CD4-positive, CD25-positive, alpha-beta regulatory T cell (primary cell): ENCODE results near the gene YBX2. TPM values are rescaled to one million over a fixed set of nuclear protein-coding genes. Genes with fewer than 3 reads are reported as not detected.

ENCODE experiments used
- ATAC-seq, 2 donors: fragments of 150-1000 bp; cut with Tn5 transposase; one replicate each; pipeline ENCODE4 v1.10.0; 2021; ENCODE audit warnings: low read depth in 2 of 2, moderate number of reproducible peaks in 2 of 2, moderate library complexity in 1 of 2
- DNase-seq, 3 donors: peaks; one replicate each; pipeline versions ENCODE4 v3.0.0 to v3.0.0-alpha.2; 2012 to 2022; ENCODE audit warnings: mixed read lengths in 1 of 3
- H3K27ac ChIP-seq: one replicate; pipeline ENCODE4 v1.7.0; 2013; ENCODE audit warnings: mild to moderate bottlenecking, low read length; ENCODE audit not compliant: insufficient read depth, poor library complexity, severe bottlenecking
- H3K27me3 ChIP-seq: one replicate; pipeline ENCODE4 v1.7.0; 2013; ENCODE audit warnings: low read length; ENCODE audit not compliant: control insufficient read depth, insufficient read depth
- H3K36me3 ChIP-seq: one replicate; pipeline ENCODE4 v1.7.0; 2013; ENCODE audit warnings: mild to moderate bottlenecking, low read length, moderate library complexity; ENCODE audit not compliant: control insufficient read depth, insufficient read depth
- H3K4me1 ChIP-seq: 2 replicates; pipeline ENCODE4 v1.7.0; 2013; ENCODE audit warnings: mild to moderate bottlenecking, low read length; ENCODE audit not compliant: insufficient read depth, control insufficient read depth, poor library complexity, severe bottlenecking
- H3K4me3 ChIP-seq: one replicate; pipeline ENCODE4 v1.7.0; 2013; ENCODE audit warnings: low read depth, mild to moderate bottlenecking, low read length, moderate library complexity
- H3K9me3 ChIP-seq, 2 experiments: 1 replicate in 1 of 2; 2 replicates in 1 of 2; pipeline ENCODE4 v1.7.0; 2013; ENCODE audit warnings: low read length in 2 of 2, mild to moderate bottlenecking in 1 of 2, moderate library complexity in 1 of 2; ENCODE audit not compliant: control insufficient read depth in 2 of 2
- H3K27ac Mint-ChIP-seq, 3 donors: one replicate each; pipeline ENCODE4 v1.8.0; 2020 to 2022; ENCODE audit warnings: mild to moderate bottlenecking in 3 of 3, mixed read lengths in 3 of 3, moderate library complexity in 2 of 3
- H3K27me3 Mint-ChIP-seq: one replicate; pipeline ENCODE4 v1.8.0; 2022; ENCODE audit warnings: mild to moderate bottlenecking, mixed read lengths
- H3K36me3 Mint-ChIP-seq: one replicate; pipeline ENCODE4 v1.8.0; 2020; ENCODE audit warnings: mixed read lengths
- H3K4me1 Mint-ChIP-seq, 4 donors: one replicate each; pipeline ENCODE4 v1.8.0; 2020 to 2022; ENCODE audit warnings: mixed read lengths in 4 of 4, mild to moderate bottlenecking in 1 of 4
- H3K4me3 Mint-ChIP-seq, 4 donors: one replicate each; pipeline ENCODE4 v1.8.0; 2020 to 2022; ENCODE audit warnings: mild to moderate bottlenecking in 4 of 4, mixed read lengths in 4 of 4, moderate library complexity in 3 of 4
- H3K9me3 Mint-ChIP-seq, 7 donors: one replicate each; pipeline ENCODE4 v1.8.0; 2020 to 2022; ENCODE audit warnings: mixed read lengths in 7 of 7, mild to moderate bottlenecking in 3 of 7, moderate library complexity in 2 of 7
- polyA plus RNA-seq, 4 donors: library from polyadenylated mRNA; unstranded; fragments of 300-500 nt; fragmentation: Illumina TruSeq; gene quantifications; one replicate each; pipeline ENCODE4 v1.2.3, GENCODE V29; 2021
- total RNA-seq: library from RNA; stranded (reverse); gene quantifications from one replicate; pipeline ENCODE4 v1.2.3, GENCODE V29; 2022

YBX2 gene
- total and polyA plus RNA-seq, 5 donors from 2014 or later: not detected

GRCh38 chr17:7243453-7243729 is 51.0 kb downstream of the YBX2 start:
- DNase-seq (no peak), ATAC-seq (no peak)
- peaks cover 13 to 45% (median 29%) of the 10 kb centered on the region in 4 donors for H3K4me1 Mint-ChIP-seq
- peak overlapping the region; percentile 80 to 94 (median 89) for H3K4me3 Mint-ChIP-seq
- Histone ChIP-seq H3K4me1 (peaks cover 32% of the 10 kb centered on the region), H3K27ac (peak overlapping the region; percentile 93), H3K9me3 (no peaks in the 10 kb centered on the region), H3K36me3 (peaks cover 35% of the 10 kb centered on the region), H3K4me3 (peak overlapping the region; percentile 99), H3K27me3 (no peaks in the 10 kb centered on the region)
- H3K27me3 Mint-ChIP-seq: peaks cover 14% of the 10 kb centered on the region
- peak overlapping the region; percentile 87 to 98 (median 87) for H3K27ac Mint-ChIP-seq
- H3K9me3 Mint-ChIP-seq: peaks cover 0 to 1% (median 0%) of the 10 kb centered on the region in 7 donors
- peaks cover 34% of the 10 kb centered on the region for H3K36me3 Mint-ChIP-seq

- Histone ChIP-seq H3K9me3 (no peaks in the 10 kb centered on the region), H3K4me3 (peak overlapping the region; percentile 99), H3K27ac (peak overlapping the region; percentile 93), H3K36me3 (peaks cover 35% of the 10 kb centered on the region), H3K27me3 (no peaks in the 10 kb centered on the region), H3K4me1 (peaks cover 31% of the 10 kb centered on the region)
- H3K36me3 Mint-ChIP-seq: peaks cover 34% of the 10 kb centered on the region
- DNase-seq (peak; percentile 92 to 96 (median 96)), ATAC-seq (peak; percentile 46 to 48)
- H3K27me3 Mint-ChIP-seq: peaks cover 14% of the 10 kb centered on the region
- H3K27ac Mint-ChIP-seq: peak overlapping the region; percentile 98 to 99 (median 99)
- peaks cover 0 to 1% (median 0%) of the 10 kb centered on the region in 7 donors for H3K9me3 Mint-ChIP-seq
- H3K4me1 Mint-ChIP-seq: peaks cover 13 to 45% (median 29%) of the 10 kb centered on the region in 4 donors
- H3K4me3 Mint-ChIP-seq: peak overlapping the region; percentile 92 to 97 (median 96)
Observed at GRCh38 chr17:7242717-7243452, 51.6 kb downstream of the YBX2 start.

GRCh38 chr17:7241783-7242716 is 52.4 kb downstream of the YBX2 start, which contains the start of gene GABARAP:
Gene GABARAP, minus strand, starts transcription at chr17:7242449. Its CDS starts 119 bp downstream, at chr17:7242330.
- Mint-ChIP-seq H3K27ac (peak within 1 kb of the TSS; percentile 98 to 99 (median 99)), H3K4me1 (peaks cover 16 to 48% (median 30%) of the 10 kb centered on the region in 4 donors), H3K36me3 (peaks cover 35% of the 10 kb centered on the region), H3K9me3 (peaks cover 0 to 1% (median 0%) of the 10 kb centered on the region in 7 donors), H3K27me3 (peaks cover 14% of the 10 kb centered on the region), H3K4me3 (peak within 1 kb of the TSS; percentile 92 to 97 (median 96))
- Histone ChIP-seq H3K9me3 (no peaks in the 10 kb centered on the region), H3K4me3 (peak within 1 kb of the TSS; percentile 99), H3K27ac (peak within 1 kb of the TSS; percentile 93), H3K36me3 (peaks cover 34% of the 10 kb centered on the region), H3K4me1 (peaks cover 40% of the 10 kb centered on the region), H3K27me3 (no peaks in the 10 kb centered on the region)
- ATAC-seq: peak; percentile 23 to 27
- DNase-seq: peak; percentile 86 to 95 (median 93)

- H3K4me1 Mint-ChIP-seq: peaks cover 20 to 46% (median 30%) of the 10 kb centered on the region in 4 donors
- Histone ChIP-seq H3K4me3 (peak overlapping the region; percentile 82), H3K27me3 (no peaks in the 10 kb centered on the region), H3K36me3 (peaks cover 33% of the 10 kb centered on the region), H3K9me3 (no peaks in the 10 kb centered on the region), H3K4me1 (peaks cover 41% of the 10 kb centered on the region), H3K27ac (peak overlapping the region; percentile 93)
- H3K4me3 Mint-ChIP-seq: peak overlapping the region; percentile 92 to 97 (median 96)
- DNase-seq: no peak
- peak overlapping the region; percentile 98 to 99 (median 99) for H3K27ac Mint-ChIP-seq
- peaks cover 14% of the 10 kb centered on the region for H3K27me3 Mint-ChIP-seq
- no peak for ATAC-seq
- H3K36me3 Mint-ChIP-seq: peaks cover 33% of the 10 kb centered on the region
- H3K9me3 Mint-ChIP-seq: peaks cover 0 to 1% (median 0%) of the 10 kb centered on the region in 7 donors
Observed at GRCh38 chr17:7241090-7241733, 53.2 kb downstream of the YBX2 start.

GRCh38 chr17:7240375-7240774 is 54.1 kb downstream of the YBX2 start:
- Histone ChIP-seq H3K4me3 (peak overlapping the region; percentile 61), H3K4me1 (peaks cover 41% of the 10 kb centered on the region), H3K9me3 (no peaks in the 10 kb centered on the region), H3K36me3 (peaks cover 34% of the 10 kb centered on the region), H3K27me3 (no peaks in the 10 kb centered on the region), H3K27ac (peak overlapping the region; percentile 90)
- no peak for DNase-seq
- peaks cover 0 to 1% (median 0%) of the 10 kb centered on the region in 7 donors for H3K9me3 Mint-ChIP-seq
- H3K27me3 Mint-ChIP-seq: peaks cover 14% of the 10 kb centered on the region
- ATAC-seq: no peak
- peak overlapping the region; percentile 92 to 97 (median 96) for H3K4me3 Mint-ChIP-seq
- peaks cover 20 to 55% (median 36%) of the 10 kb centered on the region in 4 donors for H3K4me1 Mint-ChIP-seq
- peak overlapping the region in 2 of 3 donors; percentile 96 to 98 for H3K27ac Mint-ChIP-seq
- peaks cover 29% of the 10 kb centered on the region for H3K36me3 Mint-ChIP-seq

- ATAC-seq (peak; percentile 65 to 68), DNase-seq (peak; percentile 95 to 99 (median 96))
- peaks cover 0 to 1% (median 0%) of the 10 kb centered on the region in 7 donors for H3K9me3 Mint-ChIP-seq
- Histone ChIP-seq H3K27me3 (no peaks in the 10 kb centered on the region), H3K36me3 (peaks cover 27% of the 10 kb centered on the region), H3K9me3 (no peaks in the 10 kb centered on the region), H3K4me3 (peak within 1 kb of the TSS; percentile 77), H3K27ac (peak within 1 kb of the TSS; percentile 90), H3K4me1 (peaks cover 48% of the 10 kb centered on the region)
- peaks cover 20 to 65% (median 42%) of the 10 kb centered on the region in 4 donors for H3K4me1 Mint-ChIP-seq
- H3K36me3 Mint-ChIP-seq: peaks cover 25% of the 10 kb centered on the region
- H3K27ac Mint-ChIP-seq: peak within 1 kb of the TSS; percentile 96 to 99 (median 98)
- peak within 1 kb of the TSS; percentile 92 to 97 (median 96) for H3K4me3 Mint-ChIP-seq
- H3K27me3 Mint-ChIP-seq: peaks cover 10% of the 10 kb centered on the region
Observed at GRCh38 chr17:7239091-7240027, 55.1 kb downstream of the YBX2 start, which contains the start of gene PHF23. Gene PHF23, minus strand, starts transcription at chr17:7239457. Its CDS starts 178 bp downstream, at chr17:7239279.
